HG03280 (cell line): Measurements from ENCODE around the gene CCL28.
"Not testable (repeated sequence)": the region's sequence is repeated elsewhere in the genome, so short reads cannot be mapped to it uniquely, and the experiment has no call there.

Experiments
- ATAC-seq: cut with Tn5 transposase; IDR thresholded peaks from one replicate; pipeline ENCODE4 v1.9.1; 2021; ENCODE audit warnings: mild to moderate bottlenecking, moderate library complexity; ENCODE audit not compliant: unreplicated experiment

CCL28 gene

DNA sequence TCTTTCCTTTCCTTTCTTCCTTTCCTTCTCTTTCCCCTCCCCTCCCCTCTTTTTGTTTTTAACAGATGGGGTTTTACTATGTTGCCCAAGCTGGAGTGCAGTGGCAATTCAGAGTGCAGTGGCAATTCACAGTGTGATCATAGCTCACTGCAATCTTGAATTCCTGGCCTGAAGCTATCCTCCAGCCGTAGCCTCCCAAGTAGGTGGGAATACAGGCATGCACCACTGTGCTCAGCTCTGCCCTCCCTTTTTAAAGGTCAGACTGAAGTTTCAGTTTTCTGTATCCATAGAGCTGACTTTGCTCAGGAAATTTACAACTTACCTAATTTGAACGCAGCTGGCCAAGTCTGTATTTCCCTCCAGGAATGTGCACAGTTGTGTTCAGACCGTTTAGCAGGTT, 696 bp downstream of the CCL28 start:
- ATAC-seq = no peak

DNA sequence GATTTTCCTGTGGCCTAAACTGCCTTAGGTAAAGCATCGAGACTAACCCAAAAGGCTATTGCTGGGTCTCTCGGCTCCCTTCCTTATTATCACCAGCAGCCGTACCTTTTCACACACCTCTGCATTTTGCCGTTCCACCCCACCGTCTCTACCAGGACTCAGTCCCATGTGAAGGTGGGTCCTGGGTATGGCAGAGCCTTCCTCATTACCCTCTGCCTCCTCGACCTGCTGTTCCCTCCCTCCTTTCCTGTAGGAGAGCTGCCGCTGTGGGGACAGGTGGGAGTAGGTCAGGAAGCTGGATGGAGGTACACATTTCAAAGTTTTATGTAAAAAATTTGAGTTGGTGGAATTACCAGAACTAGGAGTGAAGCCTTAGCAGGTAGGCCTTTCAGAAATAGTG, 1.8 kb downstream of the CCL28 start:
- ATAC-seq = no peak

DNA sequence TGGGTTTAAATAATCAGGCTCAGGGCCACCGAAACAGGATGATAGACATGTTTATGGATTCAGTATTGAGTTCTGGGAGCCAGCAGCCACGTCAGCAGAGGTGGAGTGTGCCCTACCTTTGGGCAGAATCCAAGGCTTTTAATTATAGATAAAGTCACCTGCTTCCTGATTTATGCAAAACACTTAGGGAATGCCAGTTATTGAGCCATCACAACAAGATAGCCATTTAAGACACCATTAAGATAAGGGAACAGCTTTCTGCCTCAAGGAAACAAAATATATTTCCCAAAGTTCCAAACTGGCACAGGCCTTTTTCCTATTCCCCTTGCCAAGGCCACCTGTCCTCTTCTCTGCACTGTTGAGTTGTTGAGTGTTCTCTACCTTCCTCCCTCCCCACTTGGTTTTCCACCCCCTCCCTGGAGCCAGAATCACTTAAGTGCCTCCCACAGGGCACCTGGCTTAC, 2.4 kb downstream of the CCL28 start:
- no peak for ATAC-seq

DNA sequence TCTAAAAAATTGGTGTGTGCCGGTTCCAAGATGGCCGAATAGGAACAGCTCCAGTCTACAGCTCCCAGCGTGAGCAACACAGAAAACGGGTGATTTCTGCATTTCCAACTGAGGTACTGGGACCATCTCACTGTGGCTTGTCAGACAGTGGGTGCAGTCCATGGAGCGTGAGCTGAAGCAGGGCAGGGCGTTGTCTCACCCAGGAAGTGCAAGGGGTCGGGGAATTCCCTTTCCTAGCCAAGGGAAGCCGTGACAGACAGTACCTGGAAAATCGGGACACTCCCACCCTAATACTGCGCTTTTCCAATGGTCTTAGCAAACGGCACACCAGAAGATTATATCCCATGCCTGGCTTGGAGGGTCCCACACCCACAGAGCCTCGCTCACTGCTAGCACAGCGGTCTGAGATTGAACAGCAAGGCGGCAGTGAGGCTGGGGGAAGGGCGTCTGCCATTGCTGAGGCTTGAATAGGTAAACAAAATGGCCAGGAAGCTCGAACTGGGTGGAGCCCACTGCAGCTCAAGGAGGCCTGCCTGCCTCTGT, 9.6 kb downstream of the CCL28 start:
- ATAC-seq = not testable (repeated sequence)

GRCh38 chr5:43401827-43402226, 10.4 kb downstream of the CCL28 start:
- ATAC-seq = no peak

DNA sequence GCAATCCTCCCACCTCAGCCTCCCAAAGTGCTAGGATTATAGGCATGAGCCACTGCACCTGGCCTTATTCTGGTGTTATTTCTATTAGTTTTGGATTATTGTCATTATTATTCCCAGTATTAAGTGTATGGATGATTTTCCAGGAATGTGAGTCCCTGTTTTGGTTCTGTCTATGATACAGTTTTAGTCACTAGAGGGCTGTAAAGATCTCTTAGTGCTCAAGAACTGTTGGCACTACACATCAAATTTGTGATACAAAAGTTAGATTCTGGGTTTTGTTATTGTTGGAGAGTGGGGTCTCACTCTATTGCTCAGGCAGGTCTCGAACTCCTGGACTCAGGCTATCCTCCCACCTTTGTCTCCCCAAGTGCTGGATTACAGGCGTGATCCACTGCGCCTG, 12.1 kb downstream of the CCL28 start:
- no peak for ATAC-seq

DNA sequence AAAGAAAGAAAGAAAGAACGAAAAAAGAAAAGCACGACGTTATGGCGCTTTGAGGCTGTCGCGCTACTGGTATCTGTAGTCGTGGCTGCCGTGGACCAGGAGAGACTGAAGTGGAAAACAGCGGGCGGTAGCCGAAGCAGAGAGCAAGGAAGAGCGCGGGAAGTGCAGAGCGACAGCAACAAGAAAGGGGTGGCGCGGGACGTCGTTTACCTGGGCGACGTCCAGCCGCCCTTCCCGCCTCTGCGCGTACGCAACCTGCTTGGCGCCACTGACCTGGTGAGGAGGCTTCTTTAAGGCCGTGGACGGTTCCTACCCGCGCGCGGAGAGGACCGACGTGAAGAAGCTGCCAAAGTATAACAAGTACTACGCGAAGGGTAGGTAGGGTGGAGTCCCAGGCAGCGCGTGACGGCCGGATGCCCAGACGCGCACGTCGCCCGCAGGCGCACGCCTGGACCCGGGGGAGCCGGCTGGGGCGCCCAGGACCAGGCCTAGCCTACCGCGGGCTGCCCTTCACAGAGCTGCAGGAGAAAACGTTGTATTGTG, 15.4 kb downstream of the CCL28 start:
- peak; percentile 88 for ATAC-seq

DNA sequence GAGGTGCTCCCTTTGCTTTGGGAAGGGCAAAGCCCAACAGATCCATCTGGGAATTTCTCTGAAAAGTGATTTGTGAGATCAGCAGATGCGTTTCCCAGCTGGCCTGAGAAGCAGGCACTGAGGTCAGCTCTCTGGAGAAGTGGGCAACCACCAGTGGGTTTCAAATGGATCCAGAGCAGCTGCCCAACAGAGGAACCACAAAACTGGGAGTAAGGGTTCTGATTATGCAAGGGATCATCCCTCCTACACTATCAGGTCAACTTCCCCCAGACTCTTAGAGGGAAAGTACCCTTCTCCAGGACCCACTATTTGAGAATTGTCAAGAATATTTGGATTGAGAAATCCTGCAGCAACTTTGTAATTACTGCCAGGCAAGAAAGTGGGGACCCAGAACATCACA, 21.7 kb downstream of the CCL28 start:
- no peak for ATAC-seq

- peak; percentile 70 for ATAC-seq
These were observed 22.4 kb downstream of the CCL28 start for GRCh38 chr5:43389679-43390329.

DNA sequence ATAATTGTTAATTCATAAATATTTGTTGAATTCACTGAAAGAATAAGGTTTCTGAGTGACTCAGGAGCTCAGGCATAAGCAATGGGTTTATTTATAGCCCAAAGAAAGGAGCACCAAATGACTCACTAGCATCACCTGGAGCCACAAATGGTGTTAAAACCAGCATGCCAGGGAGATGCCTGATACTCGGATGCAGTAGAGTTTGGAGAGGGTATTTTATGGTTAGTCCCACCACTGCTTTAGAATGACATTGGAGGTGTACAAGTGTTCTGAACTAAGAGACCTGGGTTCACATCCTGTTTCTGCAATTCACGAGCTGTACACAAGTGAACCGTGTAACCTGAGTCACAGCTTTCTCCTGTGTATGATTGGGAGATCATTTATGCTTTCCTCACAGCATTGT, 25.2 kb downstream of the CCL28 start:
- ATAC-seq = no peak

- ATAC-seq = no peak
These were observed 35.6 kb downstream of the CCL28 start for GRCh38 chr5:43376496-43377140.

DNA sequence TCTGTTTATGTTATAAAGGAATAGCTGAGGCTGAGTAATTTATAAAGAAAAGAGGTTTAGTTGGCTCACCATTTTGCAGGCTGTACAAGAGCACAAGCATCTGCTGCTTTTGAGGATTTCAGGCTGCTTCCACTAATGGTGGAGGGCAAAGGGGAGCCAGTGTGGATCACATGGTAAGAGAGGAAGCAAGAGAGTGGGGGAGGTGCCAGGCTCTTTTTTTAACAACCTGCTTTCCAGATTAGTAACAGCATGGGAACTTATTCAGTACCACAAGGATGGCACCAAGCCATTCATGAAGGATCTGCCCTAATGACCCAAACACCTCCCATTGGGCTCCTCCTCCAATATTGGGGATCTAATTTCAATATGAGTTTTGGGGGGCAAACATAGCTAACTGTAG, 40.4 kb downstream of the CCL28 start:
- no peak for ATAC-seq

DNA sequence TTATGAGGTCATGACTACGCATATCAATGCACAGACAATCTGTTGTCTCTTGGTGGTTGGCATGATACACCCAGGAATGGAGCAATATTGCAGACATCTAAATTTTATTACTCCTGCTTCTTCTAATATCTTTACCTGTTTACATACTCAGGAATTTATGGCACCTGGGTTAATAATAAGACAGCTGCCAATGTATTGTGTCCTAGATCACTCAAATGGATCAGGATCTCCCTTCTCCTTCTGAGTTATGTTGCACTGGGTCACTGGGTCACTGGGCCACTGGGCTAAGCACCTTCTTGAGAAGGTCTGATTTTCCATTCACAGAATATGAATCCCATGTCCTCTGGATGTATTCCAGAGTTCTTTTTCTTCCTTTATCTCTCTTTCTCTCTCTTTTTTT, 41.8 kb downstream of the CCL28 start:
- no peak for ATAC-seq

- ATAC-seq = no peak
These were observed 42.5 kb downstream of the CCL28 start for GRCh38 chr5:43369651-43370050.

DNA sequence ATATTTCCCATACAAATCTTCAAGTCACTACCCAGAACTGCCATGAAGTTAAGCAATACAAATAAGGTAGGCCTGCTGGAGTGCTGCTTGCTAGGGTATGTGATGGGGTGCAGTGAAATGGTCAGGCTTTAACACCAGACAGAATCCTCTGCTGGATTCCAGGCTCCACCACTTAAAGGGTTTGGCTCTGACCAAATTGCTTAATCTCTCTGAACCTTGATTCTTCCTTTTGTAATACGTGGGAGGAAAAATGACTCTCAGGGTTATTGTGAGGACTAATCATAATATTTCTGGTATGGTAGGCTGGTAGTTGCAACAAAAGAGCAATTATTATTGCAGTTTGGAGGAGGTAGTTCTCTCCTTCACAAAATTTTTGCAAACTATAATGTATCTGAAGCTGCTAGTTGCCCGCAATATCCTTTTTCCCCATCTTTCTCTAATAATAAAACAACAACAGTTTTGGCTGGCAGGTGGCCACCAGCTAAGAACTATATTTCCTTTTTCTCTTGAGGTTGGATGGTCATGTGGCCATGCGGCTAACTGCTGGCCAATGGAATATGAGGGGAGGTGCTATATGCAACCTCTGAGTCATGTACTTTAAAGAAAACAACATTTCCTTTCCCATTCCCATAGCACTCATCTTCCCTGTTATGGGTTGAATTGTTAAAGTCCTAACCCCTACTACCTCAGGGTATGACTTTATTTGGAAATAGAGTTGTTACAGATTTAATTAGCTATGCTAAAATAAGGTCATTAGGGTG, 44.1 kb downstream of the CCL28 start:
- ATAC-seq = no peak

- no peak for ATAC-seq
These were observed 44.7 kb downstream of the CCL28 start for GRCh38 chr5:43367453-43367852.

DNA sequence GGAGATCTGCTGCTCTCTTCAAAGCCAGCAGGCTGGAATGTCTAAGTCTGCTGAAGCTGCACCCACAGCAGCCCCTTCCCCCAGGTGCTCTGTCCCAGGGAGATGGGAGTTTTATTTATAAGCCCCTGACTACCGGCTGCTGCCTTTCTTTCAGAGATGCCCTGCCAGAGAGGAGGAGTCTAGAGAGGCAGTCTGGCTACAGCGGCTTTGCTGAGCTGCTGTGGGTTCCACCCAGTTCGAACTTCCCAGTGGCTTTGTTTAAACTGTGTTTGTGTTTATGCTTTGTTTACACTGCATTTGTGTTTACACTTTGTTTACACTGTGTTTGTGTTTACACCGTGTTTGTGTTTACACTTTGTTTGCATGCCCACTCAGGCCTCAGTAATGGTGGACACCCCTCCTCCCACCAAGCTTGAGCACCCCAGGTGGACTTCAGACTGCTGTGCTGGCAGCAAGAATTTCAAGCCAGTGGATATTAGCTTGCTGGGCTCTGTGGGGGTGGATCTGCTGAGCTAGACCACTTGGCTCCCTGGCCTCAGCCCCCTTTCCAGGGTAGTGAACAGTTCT, 45.4 kb downstream of the CCL28 start:
- ATAC-seq = not testable (repeated sequence)

- not testable (repeated sequence) for ATAC-seq
These were observed 47.0 kb downstream of the CCL28 start for GRCh38 chr5:43365155-43365554.

- no peak for ATAC-seq
These were observed 48.6 kb downstream of the CCL28 start for GRCh38 chr5:43363445-43364152.

GRCh38 chr5:43362725-43363435, 49.3 kb downstream of the CCL28 start:
- no peak for ATAC-seq
